ENCODE data around the gene L1CAM.

Gene L1CAM

DNA sequence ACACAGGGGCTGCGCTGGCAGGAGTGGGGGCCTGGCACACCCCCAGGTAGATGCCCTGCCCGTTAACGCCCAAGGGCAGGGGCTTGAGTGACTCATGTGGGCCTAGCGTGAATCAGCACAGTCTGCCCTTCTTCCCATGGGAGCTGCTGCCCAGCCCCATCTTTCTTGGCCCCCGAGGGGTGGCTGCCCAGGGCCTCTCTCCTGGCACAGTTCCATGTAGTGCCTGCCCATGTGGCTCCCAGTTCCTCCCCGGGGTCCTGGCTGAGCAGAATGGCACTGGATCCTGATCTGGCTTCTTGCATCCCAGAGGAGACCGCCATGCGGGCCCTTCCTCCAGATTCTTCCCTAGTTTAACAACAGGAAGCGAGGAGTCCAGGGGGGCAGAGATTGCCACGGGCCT, 16.4 kb upstream of the L1CAM start:
- peaks cover 44% of the 10 kb centered on the region for H3K4me1 Mint-ChIP-seq (ENCODE audit: low read depth)
- no peak for DNase-seq
- H3K36me3 Mint-ChIP-seq (ENCODE audit: low read depth), result peaks cover 9% of the 10 kb centered on the region
- no peak overlapping the region for H3K27ac Mint-ChIP-seq
- no peak overlapping the region for H3K4me3 Mint-ChIP-seq
- H3K27me3 Mint-ChIP-seq, result peaks cover 39% of the 10 kb centered on the region
- no peaks in the 10 kb centered on the region for H3K9me3 Mint-ChIP-seq

DNA sequence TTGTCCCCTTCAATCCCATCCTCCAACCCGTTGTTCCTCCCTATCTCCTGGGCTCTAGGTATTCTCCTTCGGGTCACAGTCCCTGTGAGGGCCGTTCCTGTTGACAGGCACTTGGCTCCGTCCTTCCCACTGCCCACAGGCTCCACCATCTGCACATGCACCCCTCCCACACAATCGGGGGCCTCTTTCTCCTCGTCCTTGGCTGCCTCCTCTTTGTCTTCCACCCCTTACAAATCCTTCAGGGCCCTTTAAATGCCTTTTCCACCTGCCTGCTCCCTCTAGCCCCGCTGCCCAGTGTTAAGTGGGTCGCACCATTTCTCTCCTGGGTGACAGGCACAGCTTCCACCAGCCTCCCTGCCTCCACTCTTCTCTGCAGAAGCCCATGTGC, 15.8 kb upstream of the L1CAM start:
- peaks cover 6% of the 10 kb centered on the region for H3K36me3 Mint-ChIP-seq (ENCODE audit: low read depth)
- peaks cover 44% of the 10 kb centered on the region for H3K4me1 Mint-ChIP-seq (ENCODE audit: low read depth)
- peak overlapping the region; percentile 48 for H3K27ac Mint-ChIP-seq

DNA sequence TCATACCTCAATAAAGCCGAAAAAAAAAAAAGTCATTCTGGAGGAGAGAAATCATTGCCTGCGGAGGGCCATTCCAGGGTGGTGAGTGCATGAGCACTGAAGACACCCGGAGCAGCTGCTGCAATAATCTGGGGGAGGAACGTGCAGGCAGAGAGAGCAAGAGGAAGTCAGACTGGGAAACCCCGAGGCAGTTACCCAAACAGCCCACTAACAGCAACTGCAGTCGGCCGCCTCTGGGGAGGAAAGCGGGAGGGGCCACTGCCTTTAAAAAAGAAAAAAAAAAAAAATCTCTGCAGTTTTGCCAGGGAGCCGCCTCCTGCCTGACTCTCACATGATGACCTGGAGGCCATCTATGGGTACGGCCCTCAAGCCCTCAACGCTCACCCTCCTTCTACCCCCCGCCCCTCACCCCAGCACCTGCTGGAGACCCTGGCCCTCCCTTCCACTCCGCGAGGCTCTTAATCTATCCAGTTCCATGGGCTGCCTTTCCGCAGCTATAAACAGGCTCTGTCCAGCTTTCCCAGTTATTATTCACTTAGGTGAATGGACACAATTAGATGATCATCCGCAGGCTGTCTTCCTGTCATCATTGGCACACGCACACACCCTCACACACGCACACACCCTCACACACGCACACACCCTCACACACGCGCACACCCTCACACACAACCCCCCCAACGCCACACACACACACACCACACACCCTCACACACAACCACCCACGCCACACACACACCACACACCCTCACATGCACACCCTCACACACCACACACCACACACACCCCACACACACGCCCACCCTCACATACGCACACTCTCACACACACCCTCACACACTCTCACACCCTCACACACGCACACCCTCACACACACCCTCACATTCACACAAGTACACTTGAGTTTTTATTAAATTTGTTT, 15.1 kb upstream of the L1CAM start:
- H3K4me3 Mint-ChIP-seq, result peak overlapping the region; percentile 41
- peaks cover 45% of the 10 kb centered on the region for H3K4me1 Mint-ChIP-seq (ENCODE audit: low read depth)
- peaks cover 4% of the 10 kb centered on the region for H3K36me3 Mint-ChIP-seq (ENCODE audit: low read depth)
- peak overlapping the region; percentile 68 for H3K27ac Mint-ChIP-seq
- no peak for DNase-seq
- no peaks in the 10 kb centered on the region for H3K9me3 Mint-ChIP-seq
- H3K27me3 Mint-ChIP-seq, result peaks cover 44% of the 10 kb centered on the region

More for the DNA sequence above, 15.8 kb upstream of the L1CAM start:
- no peaks in the 10 kb centered on the region for H3K9me3 Mint-ChIP-seq
- no peak for DNase-seq
- H3K27me3 Mint-ChIP-seq, result peaks cover 38% of the 10 kb centered on the region
- H3K4me3 Mint-ChIP-seq, result no peak overlapping the region

GRCh38 chrX:153897899-153898298, 11.9 kb upstream of the L1CAM start:
- H3K27ac Mint-ChIP-seq, result no peak overlapping the region
- no peaks in the 10 kb centered on the region for H3K36me3 Mint-ChIP-seq (ENCODE audit: low read depth)
- H3K27me3 Mint-ChIP-seq, result peaks cover 55% of the 10 kb centered on the region
- no peak overlapping the region for H3K4me3 Mint-ChIP-seq
- peaks cover 2% of the 10 kb centered on the region for H3K9me3 Mint-ChIP-seq
- DNase-seq, result no peak
- H3K4me1 Mint-ChIP-seq (ENCODE audit: low read depth), result peaks cover 23% of the 10 kb centered on the region

DNA sequence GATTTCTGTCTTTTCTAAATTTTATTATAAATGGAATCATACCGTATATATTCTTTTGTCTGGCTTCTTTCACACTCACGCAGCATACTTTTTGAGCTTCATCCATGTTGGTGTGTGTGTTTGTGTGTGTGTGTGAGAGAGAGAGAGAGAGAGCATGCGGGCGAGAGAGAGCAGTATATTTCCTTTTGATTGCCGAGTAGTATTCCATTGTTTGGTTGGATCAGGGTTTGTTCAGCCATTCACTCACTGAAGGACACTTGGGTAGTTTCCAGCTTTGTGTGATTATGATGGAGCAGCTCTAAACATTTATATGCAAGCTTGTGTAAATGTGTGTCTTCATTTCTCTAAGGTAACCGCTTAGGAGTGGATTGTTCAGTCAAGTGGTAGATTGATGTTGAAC, 3.1 kb upstream of the L1CAM start:
- H3K4me3 Mint-ChIP-seq, result no peak overlapping the region
- DNase-seq, result no peak
- H3K4me1 Mint-ChIP-seq (ENCODE audit: low read depth), result peaks cover 4% of the 10 kb centered on the region
- H3K36me3 Mint-ChIP-seq (ENCODE audit: low read depth), result no peaks in the 10 kb centered on the region
- H3K9me3 Mint-ChIP-seq, result no peaks in the 10 kb centered on the region
- H3K27ac Mint-ChIP-seq, result no peak overlapping the region
- peaks cover 74% of the 10 kb centered on the region for H3K27me3 Mint-ChIP-seq

DNA sequence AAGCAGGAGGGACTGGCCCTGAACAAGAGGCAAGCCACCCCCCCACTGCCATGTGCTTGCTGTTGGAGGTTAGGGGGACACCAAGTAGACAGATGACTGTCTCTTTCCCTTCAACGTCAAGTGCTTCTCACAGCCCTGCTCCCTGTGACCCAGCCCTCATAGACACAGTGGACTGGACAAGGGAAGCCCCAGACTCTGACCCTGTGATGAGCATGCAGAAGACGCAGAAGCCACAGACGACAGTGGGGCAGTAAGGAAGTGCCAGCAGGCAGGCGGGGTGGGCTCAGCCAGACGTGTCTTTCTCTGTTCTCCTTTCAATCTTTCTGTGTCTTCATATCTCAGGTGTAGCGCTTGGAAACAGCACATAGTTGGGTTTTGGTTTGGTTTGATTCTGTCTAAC, 2.4 kb upstream of the L1CAM start:
- H3K9me3 Mint-ChIP-seq, result no peaks in the 10 kb centered on the region
- H3K27ac Mint-ChIP-seq, result no peak overlapping the region
- peaks cover 4% of the 10 kb centered on the region for H3K4me1 Mint-ChIP-seq (ENCODE audit: low read depth)
- no peaks in the 10 kb centered on the region for H3K36me3 Mint-ChIP-seq (ENCODE audit: low read depth)
- DNase-seq, result no peak
- peaks cover 75% of the 10 kb centered on the region for H3K27me3 Mint-ChIP-seq
- no peak overlapping the region for H3K4me3 Mint-ChIP-seq

DNA sequence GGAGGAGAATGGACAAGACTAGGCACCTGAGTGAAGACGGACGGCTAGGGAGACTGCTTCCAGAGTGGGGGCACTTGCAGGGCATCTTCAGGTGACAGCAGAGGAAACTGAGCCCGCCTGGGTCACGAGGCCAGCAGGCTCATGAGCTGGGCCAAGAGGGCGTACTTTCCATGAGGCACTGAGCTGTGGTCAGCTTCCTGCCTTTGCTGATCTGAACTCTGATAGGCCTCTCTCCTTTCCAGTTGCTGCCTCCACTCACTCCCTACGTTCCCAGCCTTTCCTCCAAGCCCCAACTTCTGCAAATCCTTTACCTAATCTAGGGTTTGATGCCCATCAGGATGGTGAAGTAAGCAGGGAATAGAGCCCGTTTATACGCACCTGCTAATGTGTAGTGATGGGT, 1.4 kb upstream of the L1CAM start:
- no peaks in the 10 kb centered on the region for H3K9me3 Mint-ChIP-seq
- no peak for DNase-seq
- H3K27me3 Mint-ChIP-seq, result peaks cover 74% of the 10 kb centered on the region
- H3K4me3 Mint-ChIP-seq, result no peak overlapping the region
- peaks cover 4% of the 10 kb centered on the region for H3K4me1 Mint-ChIP-seq (ENCODE audit: low read depth)
- no peak overlapping the region for H3K27ac Mint-ChIP-seq
- no peaks in the 10 kb centered on the region for H3K36me3 Mint-ChIP-seq (ENCODE audit: low read depth)

DNA sequence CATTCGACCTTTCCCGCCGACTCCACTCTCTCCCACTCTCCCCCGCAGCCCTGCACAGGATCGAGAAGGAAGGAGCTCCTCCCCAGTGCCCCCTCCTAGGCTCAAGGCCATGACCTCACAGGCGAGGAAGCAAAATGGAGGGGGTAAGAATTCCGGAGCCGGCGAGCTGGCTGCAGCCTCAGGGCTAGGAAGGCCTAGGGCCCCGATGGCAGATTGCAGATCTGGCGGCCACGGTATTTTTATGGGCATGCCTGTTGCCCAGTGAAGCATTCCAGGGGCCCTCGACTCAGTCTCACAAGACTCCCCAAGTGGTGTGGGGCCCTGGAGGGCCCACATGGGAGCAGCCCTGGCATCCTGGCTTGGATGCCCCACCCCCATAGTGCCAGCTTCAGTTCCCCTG, 942 bp upstream of the L1CAM start:
- DNase-seq, result no peak
- Mint-ChIP-seq H3K4me1 (ENCODE audit: low read depth) (peaks cover 4% of the 10 kb centered on the region), H3K27me3 (peaks cover 72% of the 10 kb centered on the region), H3K36me3 (ENCODE audit: low read depth) (no peaks in the 10 kb centered on the region), H3K27ac (no peak overlapping the region), H3K4me3 (no peak overlapping the region), H3K9me3 (no peaks in the 10 kb centered on the region)

- no peaks in the 10 kb centered on the region for H3K9me3 Mint-ChIP-seq
These were observed 675 bp downstream of the L1CAM start for GRCh38 chrX:153885208-153885787.

DNA sequence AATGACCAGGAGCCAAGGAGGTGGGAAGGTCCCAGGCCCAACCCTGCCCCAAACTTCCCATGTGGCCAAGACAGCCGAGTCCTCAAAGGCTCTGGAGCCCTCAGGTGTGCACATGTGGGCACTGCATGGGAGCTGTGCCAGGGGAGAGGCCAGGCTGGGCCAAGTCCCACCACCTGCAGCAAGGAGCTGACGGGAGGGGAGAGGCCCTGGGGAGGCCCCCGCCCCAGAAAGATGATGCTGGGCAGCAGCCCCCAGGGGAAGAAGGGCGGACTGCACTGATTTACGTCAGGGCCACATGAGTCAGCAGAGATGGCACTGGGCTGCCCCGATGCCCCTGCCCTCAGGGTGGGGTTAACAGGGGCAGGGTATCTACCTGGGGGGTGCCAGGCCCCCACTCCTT, 1.4 kb downstream of the L1CAM start:
- H3K36me3 Mint-ChIP-seq (ENCODE audit: low read depth), result no peaks in the 10 kb centered on the region
- no peak overlapping the region for H3K27ac Mint-ChIP-seq
- DNase-seq, result no peak
- peaks cover 77% of the 10 kb centered on the region for H3K27me3 Mint-ChIP-seq
- no peaks in the 10 kb centered on the region for H3K9me3 Mint-ChIP-seq
- H3K4me3 Mint-ChIP-seq, result no peak overlapping the region
- peaks cover 4% of the 10 kb centered on the region for H3K4me1 Mint-ChIP-seq (ENCODE audit: low read depth)

More at GRCh38 chrX:153885208-153885787, 675 bp downstream of the L1CAM start:
- Mint-ChIP-seq H3K36me3 (ENCODE audit: low read depth) (no peaks in the 10 kb centered on the region), H3K27me3 (peaks cover 77% of the 10 kb centered on the region), H3K4me1 (ENCODE audit: low read depth) (peaks cover 4% of the 10 kb centered on the region), H3K27ac (no peak overlapping the region), H3K4me3 (peak overlapping the region; percentile 43)
- no peak for DNase-seq

GRCh38 chrX:153884136-153884535, 1.8 kb downstream of the L1CAM start:
- H3K4me3 Mint-ChIP-seq, result no peak overlapping the region
- no peaks in the 10 kb centered on the region for H3K36me3 Mint-ChIP-seq (ENCODE audit: low read depth)
- peaks cover 8% of the 10 kb centered on the region for H3K4me1 Mint-ChIP-seq (ENCODE audit: low read depth)
- H3K27me3 Mint-ChIP-seq, result peaks cover 79% of the 10 kb centered on the region
- no peak overlapping the region for H3K27ac Mint-ChIP-seq
- no peak for DNase-seq
- no peaks in the 10 kb centered on the region for H3K9me3 Mint-ChIP-seq

DNA sequence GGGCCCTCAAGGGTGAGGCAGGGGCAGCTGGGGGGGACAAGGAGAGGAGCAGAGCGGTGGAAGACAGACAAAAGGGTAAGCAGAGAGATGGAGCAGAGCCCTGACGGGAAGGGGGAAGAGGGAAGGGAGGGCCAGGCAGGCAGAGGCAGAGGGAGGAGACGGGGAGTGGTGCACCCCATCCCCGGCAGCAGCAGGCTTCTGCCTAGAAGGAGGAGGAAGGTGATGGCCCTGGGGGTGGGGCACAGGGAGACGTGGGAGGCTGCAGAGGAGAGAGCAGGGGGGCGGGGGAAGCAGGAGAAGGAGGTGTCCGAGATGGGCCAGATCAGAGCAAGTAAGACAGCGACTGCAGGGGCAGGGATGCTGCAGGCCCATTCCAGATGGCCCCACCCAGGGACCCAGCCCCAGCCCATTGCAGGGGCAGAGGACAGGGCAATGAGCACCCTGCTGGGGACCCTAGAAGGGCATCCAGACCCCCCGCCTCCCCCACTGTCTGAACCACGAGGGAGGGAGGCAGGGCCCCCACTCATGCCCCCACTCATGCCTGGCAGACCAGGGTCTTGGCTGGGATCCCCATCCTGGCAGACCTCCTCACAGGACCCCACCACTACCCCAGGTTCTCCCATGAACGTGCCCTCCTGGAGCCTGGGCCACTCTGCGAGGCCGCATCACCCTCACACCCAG, 2.7 kb downstream of the L1CAM start:
- Mint-ChIP-seq H3K4me1 (ENCODE audit: low read depth) (peaks cover 14% of the 10 kb centered on the region), H3K27me3 (peaks cover 82% of the 10 kb centered on the region), H3K27ac (no peak overlapping the region), H3K9me3 (no peaks in the 10 kb centered on the region), H3K4me3 (no peak overlapping the region), H3K36me3 (ENCODE audit: low read depth) (no peaks in the 10 kb centered on the region)
- DNase-seq, result no peak

GRCh38 chrX:153882557-153882956, 3.4 kb downstream of the L1CAM start:
- Mint-ChIP-seq H3K4me1 (ENCODE audit: low read depth) (peaks cover 22% of the 10 kb centered on the region), H3K27me3 (peaks cover 83% of the 10 kb centered on the region), H3K9me3 (no peaks in the 10 kb centered on the region), H3K36me3 (ENCODE audit: low read depth) (no peaks in the 10 kb centered on the region), H3K4me3 (no peak overlapping the region), H3K27ac (no peak overlapping the region)
- DNase-seq, result no peak

GRCh38 chrX:153882086-153882498, 3.9 kb downstream of the L1CAM start:
- Mint-ChIP-seq H3K27me3 (peaks cover 82% of the 10 kb centered on the region), H3K9me3 (no peaks in the 10 kb centered on the region), H3K27ac (no peak overlapping the region), H3K4me3 (no peak overlapping the region), H3K36me3 (ENCODE audit: low read depth) (no peaks in the 10 kb centered on the region), H3K4me1 (ENCODE audit: low read depth) (peaks cover 24% of the 10 kb centered on the region)
- DNase-seq, result no peak

- Mint-ChIP-seq H3K9me3 (no peaks in the 10 kb centered on the region), H3K27ac (no peak overlapping the region), H3K27me3 (peaks cover 80% of the 10 kb centered on the region), H3K4me3 (no peak overlapping the region), H3K36me3 (ENCODE audit: low read depth) (no peaks in the 10 kb centered on the region), H3K4me1 (ENCODE audit: low read depth) (peaks cover 24% of the 10 kb centered on the region)
- DNase-seq, result no peak
These were observed 4.7 kb downstream of the L1CAM start for GRCh38 chrX:153881281-153881680.

All from activated T-cell treated with anti-CD3 and anti-CD28 coated beads, Interleukin-2, amount 50 U/mL, for 24 hours (primary cell).